Caco-2 (cell line): ENCODE measurements around the gene GADL1. TPM values are rescaled to one million over a fixed set of nuclear protein-coding genes. Genes with fewer than 3 reads are reported as not detected.
A peak's percentile ranks its signal among the peaks of the same experiment; 100 is the strongest.

Experiments
- BruUV-seq: library from RNA; stranded (reverse); fragments of 400-500 nt; replicated peaks from 2 replicates; lab custom pipeline; 2021; lab: Mats Ljungman, UMichigan
- CTCF ChIA-PET: fragments of 300-600 bp; sonication (Branson Sonifier 250); formaldehyde crosslinking; loops from one replicate; lab custom pipeline; 2022; ENCODE audit warnings: antibody characterized with exemption; lab: Charles Lee
- POLR2A ChIA-PET: fragments of 300-600 bp; sonication (Branson Sonifier 250); formaldehyde crosslinking; loops from one replicate; lab custom pipeline; 2022; ENCODE audit warnings: antibody characterized with exemption; lab: Charles Lee
- DNase-seq, 2 experiments: peaks; one replicate each; pipeline versions ENCODE4 v3.0.0 to v3.0.0-alpha.2; 2020 to 2022
- H3K27me3 ChIP-seq: replicated peaks from 2 replicates; pipeline ENCODE4 v1.6.0; 2011; ENCODE audit warnings: low read length; ENCODE audit not compliant: control insufficient read depth, insufficient read depth
- H3K36me3 ChIP-seq: 2 replicates; pipeline ENCODE4 v1.5.1; 2011; ENCODE audit warnings: low read length; ENCODE audit not compliant: control insufficient read depth, insufficient read depth
- H3K4me1 ChIP-seq: fragments of 250-450 bp; sonication (Bioruptor Pico); 2 replicates; pipeline ENCODE4 v1.5.1; 2020; ENCODE audit warnings: mild to moderate bottlenecking
- H3K4me3 ChIP-seq: 2 replicates; pipeline ENCODE4 v1.5.1; 2011; ENCODE audit warnings: low read depth, mild to moderate bottlenecking, control low read depth, low read length
- H3K9me3 ChIP-seq: fragments of 250-450 bp; sonication (Bioruptor Pico); 2 replicates; pipeline ENCODE4 v1.5.1; 2020; ENCODE audit warnings: mild to moderate bottlenecking, moderate library complexity
- H3K27ac Mint-ChIP-seq: one replicate; pipeline ENCODE4 v1.8.0; 2022; ENCODE audit warnings: mixed read lengths; ENCODE audit not compliant: unreplicated experiment
- H3K27me3 Mint-ChIP-seq: one replicate; pipeline ENCODE4 v1.8.0; 2022; ENCODE audit warnings: mixed read lengths; ENCODE audit not compliant: insufficient read depth, unreplicated experiment
- H3K36me3 Mint-ChIP-seq: one replicate; pipeline ENCODE4 v1.8.0; 2022; ENCODE audit warnings: mild to moderate bottlenecking, mixed read lengths; ENCODE audit not compliant: insufficient read depth, unreplicated experiment
- H3K4me1 Mint-ChIP-seq: one replicate; pipeline ENCODE4 v1.8.0; 2022; ENCODE audit warnings: low read depth, mixed read lengths; ENCODE audit not compliant: unreplicated experiment
- H3K4me3 Mint-ChIP-seq: one replicate; pipeline ENCODE4 v1.8.0; 2022; ENCODE audit warnings: mild to moderate bottlenecking, moderate library complexity, mixed read lengths; ENCODE audit not compliant: unreplicated experiment
- H3K9me3 Mint-ChIP-seq: one replicate; pipeline ENCODE4 v1.8.0; 2022; ENCODE audit warnings: mixed read lengths; ENCODE audit not compliant: unreplicated experiment
- CTCF ChIP-seq, 2 experiments: fragments of 200-600 bp in 1 of 2; IDR thresholded peaks; 1 replicate in 1 of 2; 2 replicates in 1 of 2; pipeline versions ENCODE4 v1.5.1 to v1.8.0; 2011 to 2022; ENCODE audit warnings: antibody characterized with exemption in 1 of 2, control low read depth in 1 of 2, inconsistent platforms in 1 of 2, low read depth in 1 of 2, low read length in 1 of 2, mild to moderate bottlenecking in 1 of 2, moderate library complexity in 1 of 2; ENCODE audit not compliant: insufficient read depth in 1 of 2, severe bottlenecking in 1 of 2, unreplicated experiment in 1 of 2
- intact Hi-C: fragments of 100-400 bp; cut with micrococcal nuclease; formaldehyde crosslinking; loops from one replicate; pipeline ENCODE4 v1.10.0; 2022; ENCODE audit not compliant: unreplicated experiment
- total RNA-seq: library from RNA; stranded (reverse); gene quantifications from 2 replicates; pipeline ENCODE4 v1.2.3, GENCODE V29; 2022

Gene GADL1
- total RNA-seq, 1 experiment from 2014 or later = 6.2 TPM

DNA sequence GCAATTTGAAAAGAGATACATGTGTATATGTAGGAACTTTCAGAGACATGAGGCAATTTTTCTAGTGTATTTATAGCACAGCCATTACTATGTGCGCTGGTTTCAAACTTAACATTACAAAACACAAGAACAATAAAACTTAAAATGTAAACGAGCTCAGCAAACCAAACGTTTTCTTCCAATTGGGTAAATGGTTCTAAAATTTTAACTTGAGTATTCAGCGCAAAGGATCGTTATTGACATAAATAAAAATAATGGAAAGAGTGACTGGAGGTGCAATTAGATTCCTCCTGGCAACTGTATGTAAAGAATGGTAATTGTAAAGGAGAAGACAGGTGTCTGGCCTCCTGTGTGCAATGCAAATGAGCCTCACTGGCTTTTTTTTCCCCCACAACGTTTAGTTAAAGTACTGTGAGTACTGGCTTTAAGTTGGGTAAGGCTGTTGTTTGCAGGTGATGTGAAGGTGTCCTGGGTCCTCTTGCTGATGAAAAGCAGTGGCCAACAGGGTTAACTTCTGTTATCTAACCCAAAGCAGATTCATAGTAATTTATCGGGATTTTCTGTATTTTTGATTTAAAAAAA lies 14.1 kb upstream of the GADL1 start:
- TF ChIP-seq CTCF (IDR thresholded peaks at IDR 0.05; ENCODE audit: insufficient read depth in 1 of 2, low read depth in 1 of 2, low read length in 1 of 2, severe bottlenecking in 1 of 2, unreplicated experiment in 1 of 2) = no peak

GRCh38 chr3:30904996-30905395 lies 10.5 kb upstream of the GADL1 start:
- no peaks in the 10 kb centered on the region for H3K36me3 ChIP-seq
- CTCF ChIA-PET = no interaction called here
- Mint-ChIP-seq H3K27ac (peak overlapping the region; percentile 81), H3K4me1 (peaks cover 21% of the 10 kb centered on the region), H3K36me3 (peaks cover 9% of the 10 kb centered on the region), H3K4me3 (no peak overlapping the region), H3K9me3 (peaks cover 13% of the 10 kb centered on the region), H3K27me3 (no peaks in the 10 kb centered on the region)
- POLR2A ChIA-PET = interaction anchor here (0.6 kb wide), 1 partner anchor 627 kb away, joined by 4 read pairs; no protein-coding TSS in a partner anchor
- intact Hi-C loops = loop anchor here (1.0 kb wide), 2 partner anchors 29 to 105 kb away; no protein-coding TSS in a partner anchor
- H3K4me1 ChIP-seq = peaks cover 28% of the 10 kb centered on the region
- TF ChIP-seq CTCF (IDR thresholded peaks at IDR 0.05; ENCODE audit: insufficient read depth in 1 of 2, low read depth in 1 of 2, low read length in 1 of 2, severe bottlenecking in 1 of 2, unreplicated experiment in 1 of 2) = no peak
- H3K9me3 ChIP-seq = no peaks in the 10 kb centered on the region
- DNase-seq = peak; percentile 70 to 71
- no peaks in the 10 kb centered on the region for H3K27me3 ChIP-seq
- H3K4me3 ChIP-seq = no peak overlapping the region
- BruUV-seq = no TSS peak

More for the DNA sequence above, 14.1 kb upstream of the GADL1 start:
- peaks cover 13% of the 10 kb centered on the region for H3K9me3 Mint-ChIP-seq
- H3K36me3 ChIP-seq = no peaks in the 10 kb centered on the region
- intact Hi-C loops = no loop called here
- H3K36me3 Mint-ChIP-seq = peaks cover 4% of the 10 kb centered on the region
- POLR2A ChIA-PET = no interaction called here
- no TSS peak for BruUV-seq
- DNase-seq = no peak
- H3K27me3 Mint-ChIP-seq = no peaks in the 10 kb centered on the region
- H3K27me3 ChIP-seq = no peaks in the 10 kb centered on the region
- CTCF ChIA-PET = no interaction called here
- peaks cover 21% of the 10 kb centered on the region for H3K4me1 Mint-ChIP-seq
- H3K27ac Mint-ChIP-seq = no peak overlapping the region
- H3K4me1 ChIP-seq = peaks cover 26% of the 10 kb centered on the region
- no peaks in the 10 kb centered on the region for H3K9me3 ChIP-seq
- H3K4me3 Mint-ChIP-seq = no peak overlapping the region
- H3K4me3 ChIP-seq = no peak overlapping the region

DNA sequence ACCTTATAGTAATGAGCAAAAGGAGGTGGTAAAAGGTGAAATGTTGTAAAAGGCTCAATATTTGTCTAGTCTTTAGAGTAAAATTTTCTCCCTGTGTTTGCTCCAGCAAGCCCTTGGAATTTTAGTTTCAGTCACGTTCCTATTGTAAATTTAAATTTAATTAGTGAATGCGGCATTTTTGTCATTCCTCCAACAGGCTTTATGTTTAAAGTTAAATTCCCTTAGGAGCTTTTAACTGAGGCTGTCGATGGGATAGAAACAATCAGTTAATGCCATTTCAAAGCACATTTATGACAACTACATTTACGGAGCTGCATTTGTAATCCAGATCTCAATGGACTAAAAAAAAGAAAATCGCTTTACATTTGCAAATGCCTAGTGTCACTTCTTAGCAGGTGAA lies 868 bp upstream of the GADL1 start:
- DNase-seq = no peak
- Histone ChIP-seq H3K4me3 (no peak overlapping the region), H3K9me3 (no peaks in the 10 kb centered on the region), H3K4me1 (no peaks in the 10 kb centered on the region; the same call in none of the 2 replicates), H3K36me3 (no peaks in the 10 kb centered on the region), H3K27me3 (no peaks in the 10 kb centered on the region)
- TF ChIP-seq CTCF (IDR thresholded peaks at IDR 0.05; ENCODE audit: insufficient read depth in 1 of 2, low read depth in 1 of 2, low read length in 1 of 2, severe bottlenecking in 1 of 2, unreplicated experiment in 1 of 2) = no peak
- Mint-ChIP-seq H3K4me3 (peak overlapping the region; percentile 73), H3K9me3 (no peaks in the 10 kb centered on the region), H3K27ac (no peak overlapping the region), H3K36me3 (no peaks in the 10 kb centered on the region), H3K4me1 (no peaks in the 10 kb centered on the region), H3K27me3 (peaks cover 9% of the 10 kb centered on the region)
- ChIA-PET CTCF (interaction anchor here (0.8 kb wide), 1 partner anchor 23 kb away, joined by 3 read pairs; no protein-coding TSS in a partner anchor), POLR2A (no interaction called here)
- intact Hi-C loops = no loop called here
- BruUV-seq = no TSS peak
